LNCAP (cell line): ENCODE measurements around the gene TADA3.

Experiments
- CTCF ChIP-seq: fragments of 450-650 bp; IDR thresholded peaks from 2 replicates; pipeline ENCODE4 v1.5.1; 2017; ENCODE audit warnings: mild to moderate bottlenecking

Gene TADA3

GRCh38 chr3:9739181-9739580, 53.1 kb downstream of the TADA3 start:
- no peak for TF ChIP-seq CTCF

- TF ChIP-seq CTCF: no peak
Measured at GRCh38 chr3:9736831-9737230, 55.4 kb downstream of the TADA3 start.

GRCh38 chr3:9732740-9733115, 59.5 kb downstream of the TADA3 start:
- no peak for TF ChIP-seq CTCF

- no peak for TF ChIP-seq CTCF
Measured at GRCh38 chr3:9732080-9732739, 60.1 kb downstream of the TADA3 start.

- TF ChIP-seq CTCF: no peak
Measured at GRCh38 chr3:9731206-9732079, 60.8 kb downstream of the TADA3 start, which contains the start of gene BRPF1. BRPF1 (plus strand) TSS chr3:9731735; CDS start chr3:9734141, 2,406 bp downstream.

GRCh38 chr3:9730657-9731205, 61.5 kb downstream of the TADA3 start:
- TF ChIP-seq CTCF: no peak
